ENCODE results near the gene ACAA2. TPM values are rescaled to one million over a fixed set of nuclear protein-coding genes. Genes with fewer than 3 reads are reported as not detected.

Gene ACAA2, protein sequence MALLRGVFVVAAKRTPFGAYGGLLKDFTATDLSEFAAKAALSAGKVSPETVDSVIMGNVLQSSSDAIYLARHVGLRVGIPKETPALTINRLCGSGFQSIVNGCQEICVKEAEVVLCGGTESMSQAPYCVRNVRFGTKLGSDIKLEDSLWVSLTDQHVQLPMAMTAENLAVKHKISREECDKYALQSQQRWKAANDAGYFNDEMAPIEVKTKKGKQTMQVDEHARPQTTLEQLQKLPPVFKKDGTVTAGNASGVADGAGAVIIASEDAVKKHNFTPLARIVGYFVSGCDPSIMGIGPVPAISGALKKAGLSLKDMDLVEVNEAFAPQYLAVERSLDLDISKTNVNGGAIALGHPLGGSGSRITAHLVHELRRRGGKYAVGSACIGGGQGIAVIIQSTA
- 50.6 TPM for total RNA-seq

DNA sequence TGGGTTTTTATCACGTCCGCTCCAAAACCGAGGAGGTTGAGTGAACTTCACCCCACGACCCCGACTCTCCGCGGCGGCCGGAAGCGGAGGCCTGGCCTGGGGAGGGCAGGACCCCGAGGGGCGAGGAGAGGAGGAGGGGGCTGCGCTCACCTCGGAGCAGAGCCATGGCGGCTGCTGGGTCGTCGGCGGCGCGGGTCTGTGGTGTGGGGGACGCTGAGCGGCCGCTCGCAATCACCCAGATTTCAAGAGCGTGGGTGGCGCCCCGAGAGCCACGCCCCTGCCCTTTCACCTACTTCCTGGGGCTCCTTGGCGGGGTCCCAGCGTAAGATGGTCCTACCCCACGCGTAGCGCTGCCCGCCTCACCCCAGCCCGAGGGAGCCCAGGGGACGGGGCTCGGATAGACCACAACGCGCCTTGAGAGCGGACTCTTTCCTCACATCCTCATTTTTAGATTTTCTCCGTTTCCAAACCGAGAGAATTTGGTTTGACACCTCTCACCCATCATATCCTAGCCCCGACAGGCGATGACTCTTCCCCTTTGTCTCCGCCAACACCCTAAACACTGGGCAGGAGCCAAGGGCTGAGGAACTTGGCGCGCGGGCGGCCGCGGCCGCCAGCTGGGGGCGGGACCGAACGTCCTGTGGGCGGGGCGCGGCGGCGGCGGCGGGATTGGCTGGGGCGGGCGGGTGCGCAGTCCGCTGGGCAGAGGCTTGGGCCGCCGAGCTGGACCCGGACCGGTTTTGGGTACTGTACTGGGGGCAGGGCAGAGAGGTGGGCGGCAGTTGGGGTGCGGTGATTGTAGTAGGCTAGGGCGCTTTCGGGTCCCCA, at the start of gene ACAA2:
ACAA2 (minus strand) TSS at position 215 of the 828 bp plus-strand sequence; CDS start at position 166, 49 bp downstream.
- H3K4me1 ChIP-seq = peaks cover 26% of the 10 kb centered on the region
- TF ChIP-seq POLR2AphosphoS5 (IDR thresholded peaks at IDR 0.05; ENCODE audit: insufficient read depth in 1 of 2, low read depth in 1 of 2) (peak in 1 of 2 donors; percentile 91), POLR2A (IDR thresholded peaks at IDR 0.05) (peak in 1 of 2 donors; percentile 45)
- TF ChIP-seq, protein P1, sequence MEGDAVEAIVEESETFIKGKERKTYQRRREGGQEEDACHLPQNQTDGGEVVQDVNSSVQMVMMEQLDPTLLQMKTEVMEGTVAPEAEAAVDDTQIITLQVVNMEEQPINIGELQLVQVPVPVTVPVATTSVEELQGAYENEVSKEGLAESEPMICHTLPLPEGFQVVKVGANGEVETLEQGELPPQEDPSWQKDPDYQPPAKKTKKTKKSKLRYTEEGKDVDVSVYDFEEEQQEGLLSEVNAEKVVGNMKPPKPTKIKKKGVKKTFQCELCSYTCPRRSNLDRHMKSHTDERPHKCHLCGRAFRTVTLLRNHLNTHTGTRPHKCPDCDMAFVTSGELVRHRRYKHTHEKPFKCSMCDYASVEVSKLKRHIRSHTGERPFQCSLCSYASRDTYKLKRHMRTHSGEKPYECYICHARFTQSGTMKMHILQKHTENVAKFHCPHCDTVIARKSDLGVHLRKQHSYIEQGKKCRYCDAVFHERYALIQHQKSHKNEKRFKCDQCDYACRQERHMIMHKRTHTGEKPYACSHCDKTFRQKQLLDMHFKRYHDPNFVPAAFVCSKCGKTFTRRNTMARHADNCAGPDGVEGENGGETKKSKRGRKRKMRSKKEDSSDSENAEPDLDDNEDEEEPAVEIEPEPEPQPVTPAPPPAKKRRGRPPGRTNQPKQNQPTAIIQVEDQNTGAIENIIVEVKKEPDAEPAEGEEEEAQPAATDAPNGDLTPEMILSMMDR (IDR thresholded peaks at IDR 0.05) = no peak
- no peaks in the 10 kb centered on the region for H3K9me3 ChIP-seq
- intact Hi-C loops (cut with DNase I) = no loop called here
- no peaks in the 10 kb centered on the region for H3K27me3 ChIP-seq
- peak within 1 kb of the TSS; percentile 50 to 88 for H3K4me3 ChIP-seq
- H3K36me3 ChIP-seq = no peaks in the 10 kb centered on the region
- peak within 1 kb of the TSS; percentile 92 for H3K27ac ChIP-seq
- peak in 1 of 2 donors; percentile 93 for DNase-seq (ENCODE audit: extremely low spot score in 2 of 2)

DNA sequence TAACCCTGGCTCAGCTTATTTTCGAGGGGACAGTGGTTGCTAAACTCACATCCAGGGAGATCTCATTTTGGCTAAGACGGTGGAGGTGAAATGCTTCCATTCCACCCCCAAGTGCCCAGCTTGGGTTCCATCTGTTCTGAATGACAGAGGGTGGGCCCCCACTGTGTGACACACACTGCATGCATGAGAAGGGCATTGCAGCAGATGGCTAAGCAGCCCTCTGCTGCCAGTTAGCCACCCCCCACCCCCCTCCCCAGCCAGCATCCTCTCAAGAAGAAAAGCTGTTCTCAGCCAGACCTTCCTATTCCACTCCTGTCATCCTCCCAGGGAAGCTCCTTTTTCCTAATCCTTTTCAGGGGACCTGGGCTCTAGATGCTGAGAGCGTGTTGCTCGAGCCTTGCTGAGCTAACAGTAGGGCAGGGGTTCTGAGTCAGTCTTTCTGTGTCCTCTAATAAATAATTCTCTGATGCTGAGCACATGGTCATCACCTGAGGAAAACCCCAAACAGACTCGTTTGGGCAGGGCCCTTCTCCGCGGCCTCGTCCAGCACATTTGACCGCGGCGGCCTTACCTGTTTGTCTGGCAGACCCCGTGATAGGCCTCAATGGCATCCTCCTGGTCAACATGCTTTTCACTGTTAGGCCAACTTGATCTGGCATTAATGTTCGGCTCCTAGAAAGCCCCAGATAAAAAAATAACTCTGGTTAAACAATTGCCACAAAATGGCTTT, 49.5 kb upstream of the ACAA2 start:
- Histone ChIP-seq H3K4me1 (peaks cover 12% of the 10 kb centered on the region), H3K27ac (no peak overlapping the region), H3K27me3 (no peaks in the 10 kb centered on the region), H3K36me3 (no peaks in the 10 kb centered on the region), H3K4me3 (no peak overlapping the region), H3K9me3 (no peaks in the 10 kb centered on the region)
- TF ChIP-seq, protein P1 (IDR thresholded peaks at IDR 0.05) = no peak
- TF ChIP-seq POLR2AphosphoS5 (IDR thresholded peaks at IDR 0.05; ENCODE audit: insufficient read depth in 1 of 2, low read depth in 1 of 2) (no peak), POLR2A (IDR thresholded peaks at IDR 0.05) (no peak)
- intact Hi-C loops (cut with DNase I) = no loop called here
- DNase-seq (ENCODE audit: extremely low spot score in 2 of 2) = no peak

DNA sequence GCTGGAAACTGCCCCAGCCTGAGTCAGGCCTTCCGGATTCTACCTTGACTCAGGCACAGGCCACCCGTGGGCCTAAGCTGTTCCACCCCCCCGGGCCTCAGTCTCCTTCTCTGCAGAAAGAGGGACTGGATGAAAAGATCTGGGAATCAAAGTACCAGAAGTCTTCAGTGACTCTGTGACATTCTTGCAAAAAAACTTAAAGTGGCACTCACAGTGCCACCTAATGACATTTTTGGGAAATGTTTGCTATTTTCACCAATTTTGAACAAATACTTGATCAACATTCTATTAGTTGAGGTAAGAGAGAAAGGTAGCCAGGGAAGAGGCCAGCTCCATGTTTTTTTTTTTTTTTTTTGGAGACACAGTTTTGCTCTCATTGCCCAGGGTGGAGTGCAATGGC, 48.3 kb upstream of the ACAA2 start:
- H3K4me1 ChIP-seq = peaks cover 12% of the 10 kb centered on the region
- no peaks in the 10 kb centered on the region for H3K36me3 ChIP-seq
- H3K4me3 ChIP-seq = no peak overlapping the region
- H3K27ac ChIP-seq = no peak overlapping the region
- H3K9me3 ChIP-seq = no peaks in the 10 kb centered on the region
- no peaks in the 10 kb centered on the region for H3K27me3 ChIP-seq
- DNase-seq (ENCODE audit: extremely low spot score in 2 of 2) = no peak
- intact Hi-C loops (cut with DNase I) = no loop called here
- TF ChIP-seq, protein P1 (IDR thresholded peaks at IDR 0.05) = no peak
- TF ChIP-seq POLR2AphosphoS5 (IDR thresholded peaks at IDR 0.05; ENCODE audit: insufficient read depth in 1 of 2, low read depth in 1 of 2) (no peak), POLR2A (IDR thresholded peaks at IDR 0.05) (no peak)

DNA sequence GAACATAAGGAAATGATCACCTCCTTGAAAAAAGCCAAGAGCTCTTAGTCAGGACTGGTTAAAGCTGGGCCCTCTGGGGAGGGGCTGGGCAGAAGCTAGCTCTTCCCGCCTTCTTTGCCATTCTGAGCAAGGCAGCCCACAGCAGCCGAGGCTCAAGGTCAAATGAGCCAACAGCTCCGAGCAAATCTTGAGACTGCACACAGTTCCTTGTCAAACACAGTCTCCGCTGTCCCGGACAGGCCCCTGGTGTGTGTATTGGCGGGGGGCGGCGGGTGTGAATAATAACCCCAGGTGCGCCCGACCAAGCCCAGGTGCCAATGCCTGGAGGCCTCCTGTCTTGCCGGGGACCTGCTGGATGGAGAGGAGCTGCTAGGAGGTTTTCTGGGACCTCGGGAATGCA, 46.4 kb upstream of the ACAA2 start:
- Histone ChIP-seq H3K4me1 (peaks cover 12% of the 10 kb centered on the region), H3K27ac (no peak overlapping the region), H3K36me3 (no peaks in the 10 kb centered on the region), H3K9me3 (no peaks in the 10 kb centered on the region), H3K27me3 (no peaks in the 10 kb centered on the region), H3K4me3 (no peak overlapping the region)
- TF ChIP-seq POLR2A (IDR thresholded peaks at IDR 0.05) (no peak), POLR2AphosphoS5 (IDR thresholded peaks at IDR 0.05; ENCODE audit: insufficient read depth in 1 of 2, low read depth in 1 of 2) (no peak)
- TF ChIP-seq, protein P1 (IDR thresholded peaks at IDR 0.05) = no peak
- no peak for DNase-seq (ENCODE audit: extremely low spot score in 2 of 2)
- intact Hi-C loops (cut with DNase I) = loop anchor here (5.0 kb wide), 1 partner anchor 347 kb away; no protein-coding TSS in a partner anchor
